Heart left ventricle (tissue), 16 donors: ENCODE measurements around the gene OR6V1. TPM values are rescaled to one million over a fixed set of nuclear protein-coding genes. Genes with fewer than 3 reads are reported as not detected.

ENCODE experiments used
- ATAC-seq, 4 donors: fragments of 200-7000 bp; cut with Tn5 transposase; one replicate each; pipeline ENCODE4 v1.9.1; 2020 to 2022; ENCODE audit warnings: moderate library complexity in 4 of 4, mild to moderate bottlenecking in 3 of 4, moderate number of reproducible peaks in 1 of 4
- DNase-seq, 5 donors: peaks; one replicate each; pipeline ENCODE4 v3.0.0-alpha.2; 2020
- H3K27ac ChIP-seq, 12 donors: fragments of 200-600 bp; sonication (generic) in 4 of 12; one replicate each; pipeline versions ENCODE4 v1.5.0 to v1.8.0; 2016 to 2022; ENCODE audit warnings: mild to moderate bottlenecking in 2 of 12
- H3K27me3 ChIP-seq, 9 donors: fragments of 200-600 bp; sonication (generic) in 2 of 9; one replicate each; pipeline versions ENCODE4 v1.5.1 to v1.8.0; 2016 to 2022; ENCODE audit warnings: mild to moderate bottlenecking in 3 of 9
- H3K36me3 ChIP-seq, 9 donors: fragments of 200-600 bp; sonication (generic) in 2 of 9; one replicate each; pipeline versions ENCODE4 v1.5.0 to v1.8.0; 2018 to 2022; ENCODE audit warnings: mild to moderate bottlenecking in 2 of 9
- H3K4me1 ChIP-seq, 12 donors: fragments of 200-600 bp; sonication (generic) in 4 of 12; one replicate each; pipeline versions ENCODE4 v1.5.0 to v1.8.0; 2016 to 2022; ENCODE audit warnings: mild to moderate bottlenecking in 3 of 12
- H3K4me3 ChIP-seq, 12 donors: fragments of 200-600 bp; sonication (generic) in 4 of 12; one replicate each; pipeline versions ENCODE4 v1.5.0 to v1.8.0; 2017 to 2022; ENCODE audit warnings: mild to moderate bottlenecking in 9 of 12, moderate library complexity in 4 of 12
- H3K9me3 ChIP-seq, 12 donors: fragments of 200-600 bp; sonication (generic) in 4 of 12; one replicate each; pipeline versions ENCODE4 v1.5.0 to v1.8.0; 2016 to 2022; ENCODE audit warnings: mild to moderate bottlenecking in 1 of 12
- CTCF ChIP-seq, 12 donors: fragments of 200-600 bp; sonication (generic) in 4 of 12; IDR thresholded peaks; one replicate each; pipeline versions ENCODE4 v1.5.0 to v1.8.0; 2018 to 2022; ENCODE audit warnings: antibody characterized with exemption in 12 of 12, mild to moderate bottlenecking in 5 of 12
- POLR2A ChIP-seq, 2 donors: fragments of 450-650 bp; IDR thresholded peaks; one replicate each; pipeline ENCODE4 v1.6.1; 2017; ENCODE audit warnings: antibody characterized with exemption in 2 of 2, mild to moderate bottlenecking in 2 of 2, moderate library complexity in 2 of 2
- WGBS, 4 donors: extraction: QIAGEN DNeasy Blood & Tissue Kit in 2 of 4; methylation state at CpG; one replicate each; pipeline versions ENCODE4 v1.1.5 to v1.1.7; 2013 to 2018; 5-methylcytosine and 5-hydroxymethylcytosine counted together
- intact Hi-C, 10 donors: fragments of 100-400 bp; cut with DNase I; formaldehyde crosslinking; loops; one replicate each; pipeline versions ENCODE4 v1.11.1 to v1.14.2; 2022
- polyA plus RNA-seq, 2 donors: library from polyadenylated mRNA; stranded (reverse); fragments of 200-250 nt; gene quantifications; one replicate each; pipeline ENCODE4 v1.2.3, GENCODE V29; 2013
- total RNA-seq, 9 donors: library from RNA; depleted of rRNA in 2 of 9; stranded (reverse); fragments of >200 nt in 2 of 9; fragmentation: NEBNext Ultra II Directional in 3 of 9; extraction: Animal tissue kit (Norgen Biotek cat#: 25700) in 3 of 9; gene quantifications; one replicate each; pipeline versions ENCODE4 v1.1.0 to v1.2.4, GENCODE V29; 2016 to 2023
- donor health status: ischemic (EF 13 %, LVEDD 7.1; RV severe dilation, severe dysfunction).
- donor health status: healthy with polysubstance abuse.
- donor health status: DM: no; HTN: yes; CAD: no.
- donor health status: DM: no; HTN: no; CAD: no.
- donor health status: ischemic (EF 25% LVEDD 6.9; RV normal size, moderate dysfunction).
- donor health status: ischemic (EF 25% LVEDD 5.7; RV mildly dilated, moderate dysfunction).
- donor health status: healthy.
- donor health status: DM: yes; HTN: yes; CAD: no.
- donor health status: ischemic (EF 35%, LVEDD 5.7; RV mildly dilated, moderate dysfunction).
- donor health status: nonischemic (EF 11% LVEDD 7.7; RV severe dilation, severe dysfunction).
- donor health status: DM: yes; HTN: yes; CAD: no.
- donor health status: PGD.
- donor health status: ischemic (EF 29% LVEDD 5.4; RV normal size, mild dysfunction).
- donor health status: nonischemic (EF 23%, LVEDD 6.1; RV moderate dilation, normal function).

Gene OR6V1
- total and polyA plus RNA-seq, 11 donors: not detected

DNA sequence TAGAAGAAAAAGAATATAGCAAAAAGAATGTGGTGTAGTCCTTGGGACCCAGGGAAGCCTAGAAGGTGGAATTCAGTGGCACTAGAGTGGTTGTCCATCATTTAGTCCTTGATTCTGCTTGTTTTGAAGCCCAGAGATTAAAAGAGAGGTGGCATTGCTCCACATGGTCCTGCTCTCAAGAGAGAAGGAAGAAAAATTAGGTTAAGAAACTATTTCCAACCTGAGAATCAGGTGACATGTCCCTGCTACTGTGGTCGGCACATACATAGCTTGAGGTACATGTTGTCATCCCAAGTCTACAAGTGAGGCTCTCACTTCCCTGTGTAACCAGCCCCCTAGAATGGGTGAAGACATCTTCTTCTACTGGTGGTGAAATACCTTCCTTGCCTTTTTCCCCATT, 25.1 kb upstream of the OR6V1 start, which contains the start of gene OR9A2:
OR9A2 (minus strand) TSS at position 101 of the 400 bp plus-strand sequence; CDS start at position 101, 0 bp downstream.
- H3K4me3 ChIP-seq: no peak within 1 kb of the TSS
- no peaks in the 10 kb centered on the region for H3K36me3 ChIP-seq
- no peak for TF ChIP-seq CTCF (IDR thresholded peaks at IDR 0.05)
- TF ChIP-seq POLR2A (IDR thresholded peaks at IDR 0.05): no peak
- intact Hi-C loops: no loop called here
- H3K27ac ChIP-seq: no peak within 1 kb of the TSS
- no peaks in the 10 kb centered on the region for H3K4me1 ChIP-seq
- ATAC-seq (no peak), DNase-seq (no peak)
- 88 to 94% (median 90%) methylated on average over 1 of the region's 1 CpG for whole genome bisulfite sequencing, 4 donors
- no peaks in the 10 kb centered on the region for H3K27me3 ChIP-seq
- H3K9me3 ChIP-seq: no peaks in the 10 kb centered on the region

DNA sequence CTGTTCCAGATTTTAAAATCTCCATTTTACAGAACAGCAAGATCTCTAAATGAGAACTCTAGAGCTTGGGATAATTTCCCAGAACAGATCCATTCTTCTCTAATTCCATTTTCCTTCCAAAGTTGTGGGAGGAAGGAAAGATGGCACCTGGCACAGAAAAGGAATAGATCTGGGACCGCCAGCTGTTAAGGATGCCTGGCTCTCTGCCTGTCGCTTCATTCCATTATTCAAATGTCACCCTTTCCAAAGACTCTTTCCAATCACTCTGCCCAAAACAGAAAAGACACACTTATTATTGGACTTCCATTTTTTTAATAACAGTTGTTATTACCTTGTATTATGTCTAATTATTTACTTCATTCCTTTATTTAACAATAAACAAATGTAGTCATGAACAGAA, 24.5 kb upstream of the OR6V1 start:
- 82 to 89% (median 86%) methylated on average over 2 of the region's 2 CpGs for WGBS, 4 donors
- intact Hi-C loops: no loop called here
- no peaks in the 10 kb centered on the region for H3K27me3 ChIP-seq
- H3K4me3 ChIP-seq: no peak overlapping the region
- no peak for DNase-seq
- no peaks in the 10 kb centered on the region for H3K4me1 ChIP-seq
- no peak for ATAC-seq
- H3K27ac ChIP-seq: no peak overlapping the region
- H3K9me3 ChIP-seq: no peaks in the 10 kb centered on the region
- no peaks in the 10 kb centered on the region for H3K36me3 ChIP-seq
- TF ChIP-seq CTCF (IDR thresholded peaks at IDR 0.05) (no peak), POLR2A (IDR thresholded peaks at IDR 0.05) (no peak)

GRCh38 chr7:143038635-143039034, 13.5 kb upstream of the OR6V1 start:
- Histone ChIP-seq H3K27me3 (peaks cover 0 to 3% (median 0%) of the 10 kb centered on the region in 9 donors), H3K4me3 (no peak overlapping the region), H3K27ac (no peak overlapping the region), H3K4me1 (peaks cover 0 to 6% (median 0%) of the 10 kb centered on the region in 12 donors), H3K36me3 (no peaks in the 10 kb centered on the region), H3K9me3 (peaks cover 0 to 25% (median 9%) of the 10 kb centered on the region in 12 donors)
- no peak for ATAC-seq
- no peak for TF ChIP-seq POLR2A (IDR thresholded peaks at IDR 0.05)
- no peak for TF ChIP-seq CTCF (IDR thresholded peaks at IDR 0.05)
- 87 to 90% (median 88%) methylated on average over 5 of the region's 5 CpGs for WGBS, 4 donors
- DNase-seq: no peak
- intact Hi-C loops: no loop called here

DNA sequence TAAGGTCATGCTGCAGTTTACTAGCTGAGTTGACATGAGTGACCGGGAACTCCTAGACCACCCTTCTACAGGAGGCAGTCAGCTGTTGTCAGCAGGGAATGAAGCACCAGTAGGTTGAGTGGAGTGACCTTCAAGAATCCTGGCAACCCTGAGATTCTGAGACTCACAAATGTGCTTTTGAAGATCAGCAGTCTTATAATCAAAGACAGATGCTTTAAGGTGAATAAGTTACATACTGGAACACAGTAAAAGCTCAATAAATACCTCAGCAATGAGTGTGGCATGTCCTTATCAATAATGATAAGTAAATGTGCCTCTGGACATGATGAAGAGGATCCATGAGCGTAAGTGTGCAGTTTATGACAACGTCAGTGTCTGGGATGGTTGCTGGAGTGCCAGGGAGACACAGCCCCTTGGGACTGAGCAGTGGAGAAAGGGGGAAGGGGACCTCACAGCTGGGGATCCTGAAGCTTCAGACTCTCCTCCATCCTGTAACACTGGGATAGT, 11.9 kb upstream of the OR6V1 start:
- peaks cover 0 to 3% (median 0%) of the 10 kb centered on the region in 9 donors for H3K27me3 ChIP-seq
- TF ChIP-seq POLR2A (IDR thresholded peaks at IDR 0.05): no peak
- TF ChIP-seq CTCF (IDR thresholded peaks at IDR 0.05): no peak
- 69 to 72% (median 70%) methylated on average over 3 of the region's 3 CpGs for WGBS, 4 donors
- no peaks in the 10 kb centered on the region for H3K36me3 ChIP-seq
- no peak for DNase-seq
- peaks cover 0 to 14% (median under 1%) of the 10 kb centered on the region in 12 donors for H3K9me3 ChIP-seq
- H3K4me1 ChIP-seq: peaks cover 0 to 6% (median 0%) of the 10 kb centered on the region in 12 donors
- intact Hi-C loops: no loop called here
- H3K27ac ChIP-seq: no peak overlapping the region
- no peak overlapping the region for H3K4me3 ChIP-seq
- no peak for ATAC-seq
